Naive thymus-derived CD4-positive, alpha-beta T cell (primary cell): ENCODE results near the gene ALPK1. TPM values are rescaled to one million over a fixed set of nuclear protein-coding genes. Genes with fewer than 3 reads are reported as not detected.
A peak's percentile ranks its signal among the peaks of the same experiment; 100 is the strongest.

ENCODE experiments used
- ATAC-seq: fragments of 150-1000 bp; cut with Tn5 transposase; 2 replicates; pipeline ENCODE4 v1.10.0; 2021; ENCODE audit warnings: mild to moderate bottlenecking, moderate library complexity
- CTCF ChIA-PET: fragments of 350-600 bp; sonication (Branson Sonifier 250); formaldehyde crosslinking; loops from one replicate; lab custom pipeline; 2021; ENCODE audit warnings: antibody characterized with exemption; lab: Charles Lee
- POLR2A ChIA-PET: fragments of 350-600 bp; sonication (Branson Sonifier 250); formaldehyde crosslinking; loops from one replicate; lab custom pipeline; 2021; ENCODE audit warnings: antibody characterized with exemption, inconsistent platforms; lab: Charles Lee
- DNase-seq, 9 donors: peaks; one replicate each; pipeline versions ENCODE4 v3.0.0 to v3.0.0-alpha.2; 2020 to 2022; ENCODE audit warnings: mixed read lengths in 1 of 9
- H3K27ac ChIP-seq: one replicate; pipeline ENCODE4 v1.7.0; 2013; ENCODE audit warnings: mild to moderate bottlenecking, low read depth, low read length, moderate library complexity
- H3K27me3 ChIP-seq, 2 donors: one replicate each; pipeline ENCODE4 v1.7.0; 2013; ENCODE audit warnings: low read length in 2 of 2, mild to moderate bottlenecking in 2 of 2, moderate library complexity in 2 of 2; ENCODE audit not compliant: control insufficient read depth in 2 of 2, insufficient read depth in 2 of 2
- H3K36me3 ChIP-seq, 3 experiments: 1 replicate in 2 of 3; 2 replicates in 1 of 3; pipeline ENCODE4 v1.7.0; 2013; ENCODE audit warnings: low read length in 3 of 3, mild to moderate bottlenecking in 3 of 3, moderate library complexity in 1 of 3; ENCODE audit not compliant: insufficient read depth in 3 of 3, control insufficient read depth in 2 of 3
- H3K4me1 ChIP-seq, 2 donors: one replicate each; pipeline ENCODE4 v1.7.0; 2013; ENCODE audit warnings: low read length in 2 of 2, mild to moderate bottlenecking in 2 of 2, moderate library complexity in 1 of 2; ENCODE audit not compliant: control insufficient read depth in 2 of 2, insufficient read depth in 2 of 2
- H3K4me3 ChIP-seq: 2 replicates; pipeline ENCODE4 v1.7.0; 2013; ENCODE audit warnings: mild to moderate bottlenecking, low read length
- H3K9me3 ChIP-seq, 3 experiments: 1 replicate in 2 of 3; 2 replicates in 1 of 3; pipeline ENCODE4 v1.7.0; 2013; ENCODE audit warnings: low read length in 3 of 3; ENCODE audit not compliant: control insufficient read depth in 2 of 3
- H3K27ac Mint-ChIP-seq, 9 donors: one replicate each; pipeline ENCODE4 v1.8.0; 2020 to 2022; ENCODE audit warnings: mixed read lengths in 9 of 9, mild to moderate bottlenecking in 8 of 9, moderate library complexity in 5 of 9, inconsistent platforms in 2 of 9
- H3K27me3 Mint-ChIP-seq, 5 donors: one replicate each; pipeline ENCODE4 v1.8.0; 2021 to 2022; ENCODE audit warnings: mixed read lengths in 5 of 5, mild to moderate bottlenecking in 1 of 5
- H3K36me3 Mint-ChIP-seq, 5 donors: one replicate each; pipeline ENCODE4 v1.8.0; 2020 to 2022; ENCODE audit warnings: mixed read lengths in 5 of 5, mild to moderate bottlenecking in 3 of 5, inconsistent platforms in 1 of 5
- H3K4me1 Mint-ChIP-seq, 7 donors: one replicate each; pipeline ENCODE4 v1.8.0; 2020 to 2022; ENCODE audit warnings: mixed read lengths in 7 of 7, mild to moderate bottlenecking in 3 of 7, inconsistent platforms in 1 of 7
- H3K4me3 Mint-ChIP-seq, 10 donors: one replicate each; pipeline ENCODE4 v1.8.0; 2020 to 2022; ENCODE audit warnings: mild to moderate bottlenecking in 10 of 10, mixed read lengths in 10 of 10, moderate library complexity in 6 of 10, inconsistent platforms in 2 of 10
- H3K9me3 Mint-ChIP-seq, 11 donors: one replicate each; pipeline ENCODE4 v1.8.0; 2020 to 2022; ENCODE audit warnings: mixed read lengths in 11 of 11, mild to moderate bottlenecking in 4 of 11, inconsistent platforms in 1 of 11, moderate library complexity in 1 of 11
- intact Hi-C, 2 donors: fragments of 100-400 bp; cut with micrococcal nuclease; formaldehyde crosslinking; loops; one replicate each; pipeline ENCODE4 v1.15.1; 2023
- polyA plus RNA-seq, 2 donors: library from polyadenylated mRNA; unstranded; fragments of 300-500 nt; fragmentation: Illumina TruSeq; gene quantifications; one replicate each; pipeline ENCODE4 v1.2.3, GENCODE V29; 2021
- total RNA-seq, 6 experiments: library from RNA in 5 of 6; stranded (reverse) in 5 of 6; gene quantifications; 1 replicate in 5 of 6; 2 replicates in 1 of 6; pipeline ENCODE4 v1.2.3 and lab custom pipeline; 2021 to 2026

The ALPK1 gene
- total RNA-seq (10 to 100 TPM; 15.5 to 35.0 (median 19.8) TPM), polyA plus RNA-seq (1 to 10 TPM; 5.0 to 5.7 TPM), total RNA-seq (lab: John Stamatoyannopoulos, UW) (27.2 reads per million, percentile 57 among the genes with 10 or more reads in this experiment)

DNA sequence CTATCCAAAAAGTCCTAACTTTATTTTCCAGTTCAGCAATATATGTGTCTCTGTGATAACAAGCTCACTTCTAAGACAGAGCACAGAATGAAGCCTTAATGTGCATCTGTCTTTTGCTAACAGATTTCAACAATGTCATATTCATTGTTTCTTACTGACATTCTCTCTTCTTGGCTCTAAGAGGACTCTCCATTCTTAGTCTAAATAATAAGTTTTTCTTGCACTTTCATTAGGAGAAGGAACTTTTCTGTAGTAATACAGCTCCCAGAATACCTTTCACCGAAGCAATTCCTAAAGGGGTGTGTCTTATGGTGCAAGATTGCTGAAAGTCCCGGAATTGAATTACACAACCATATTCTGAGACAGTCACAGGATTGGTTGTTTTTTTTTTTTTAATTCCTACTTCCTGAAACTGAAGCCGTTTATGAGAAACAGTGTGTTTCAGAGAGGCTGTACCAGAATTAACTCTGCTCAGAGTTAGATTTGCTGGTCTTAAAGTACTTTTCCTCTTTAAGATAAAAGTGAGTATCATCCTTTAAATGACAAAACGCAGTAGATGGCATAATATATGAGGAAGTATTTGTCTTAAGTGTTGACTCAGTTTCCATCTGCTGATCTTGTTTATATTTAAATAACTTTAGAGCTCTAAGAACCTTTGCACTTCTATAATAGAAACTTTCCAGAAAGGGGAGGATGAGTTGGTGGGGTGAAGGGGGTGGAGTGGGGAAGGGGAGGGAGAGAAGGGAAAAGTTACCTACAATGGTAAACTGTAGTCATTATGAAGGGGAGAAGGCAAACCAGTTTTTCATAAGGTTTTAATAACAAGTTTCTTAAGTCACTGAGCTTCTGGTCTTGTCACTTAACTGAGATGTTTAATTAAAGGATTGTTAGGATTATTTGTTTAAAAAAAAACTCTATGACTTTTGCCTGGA is at the start of gene ALPK1:
ALPK1 (plus strand) TSS at position 421 of the 932 bp plus-strand sequence.
- Histone ChIP-seq H3K27ac (peak within 1 kb of the TSS; percentile 62), H3K4me3 (peak within 1 kb of the TSS; percentile 22), H3K27me3 (no peaks in the 10 kb centered on the region), H3K4me1 (peaks cover 4 to 35% of the 10 kb centered on the region in 2 donors), H3K36me3 (no peaks in the 10 kb centered on the region), H3K9me3 (no peaks in the 10 kb centered on the region)
- POLR2A ChIA-PET, result interaction anchor here (7.6 kb wide), 1 partner anchor 11 kb away, joined by 65 read pairs; the partner anchor contains the start of gene TIFA
- Mint-ChIP-seq H3K27ac (peak within 1 kb of the TSS; percentile 75 to 97 (median 91)), H3K4me1 (peaks cover 12 to 34% (median 30%) of the 10 kb centered on the region in 7 donors), H3K36me3 (peaks cover 0 to 9% (median 0%) of the 10 kb centered on the region in 5 donors), H3K4me3 (peak within 1 kb of the TSS; percentile 75 to 91 (median 88)), H3K27me3 (no peaks in the 10 kb centered on the region), H3K9me3 (peaks cover 0 to 2% (median 0%) of the 10 kb centered on the region in 11 donors)
- DNase-seq (peak in 6 of 9 donors; percentile 26 to 58 (median 40)), ATAC-seq (peak; percentile 92)
- CTCF ChIA-PET, result interaction anchor here (0.8 to 1.5 kb wide), 3 partner anchors 11 to 69 kb away, joined by 3 read pairs; partner anchors contain the start of gene TIFA
- intact Hi-C loops, result loop anchor here (1.0 kb wide), 3 partner anchors 9 to 340 kb away; partner anchors contain the start of gene LARP7 (in 1 of the 2)

DNA sequence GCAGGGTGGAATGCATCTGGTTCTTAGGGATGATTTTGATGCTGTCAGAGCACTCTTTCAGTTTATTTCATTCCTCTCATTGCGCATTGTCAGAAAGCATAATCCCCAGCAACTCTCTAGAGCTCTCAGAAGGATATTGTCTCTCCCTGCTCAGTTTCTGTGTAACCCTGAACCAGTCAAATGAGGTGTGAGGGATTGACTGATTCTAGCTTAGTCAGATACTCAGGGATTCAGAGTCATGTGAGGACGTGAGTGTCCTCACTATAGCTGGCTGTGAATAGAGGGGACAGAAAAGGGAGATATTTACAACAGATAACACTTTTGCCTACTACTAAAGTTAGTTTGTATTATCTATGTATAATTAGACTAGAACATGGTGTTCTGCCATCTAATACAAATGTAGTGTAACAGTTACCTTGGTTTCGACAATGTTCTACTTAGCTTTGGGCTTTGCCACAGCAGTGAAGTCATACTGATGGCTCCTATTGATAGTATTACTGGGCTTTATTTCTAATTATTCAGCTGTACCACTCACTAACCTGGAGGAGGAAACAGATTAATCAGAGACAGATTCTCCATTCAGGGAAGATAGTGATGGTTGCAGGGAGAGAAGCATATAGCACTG is 46.0 kb upstream of the ALPK1 start:
- POLR2A ChIA-PET, result no interaction called here

GRCh38 chr4:112252234-112252633 is 44.9 kb upstream of the ALPK1 start:
- DNase-seq, result no peak
- Histone ChIP-seq H3K4me3 (no peak overlapping the region), H3K9me3 (no peaks in the 10 kb centered on the region), H3K4me1 (no peaks in the 10 kb centered on the region), H3K27me3 (no peaks in the 10 kb centered on the region), H3K27ac (no peak overlapping the region), H3K36me3 (no peaks in the 10 kb centered on the region)
- intact Hi-C loops, result no loop called here
- CTCF ChIA-PET, result no interaction called here
- peaks cover 0 to 16% (median 0%) of the 10 kb centered on the region in 5 donors for H3K36me3 Mint-ChIP-seq
- POLR2A ChIA-PET, result no interaction called here
- no peak for ATAC-seq
- peaks cover 0 to 8% (median 0%) of the 10 kb centered on the region in 7 donors for H3K4me1 Mint-ChIP-seq
- no peaks in the 10 kb centered on the region for H3K27me3 Mint-ChIP-seq
- no peak overlapping the region for H3K4me3 Mint-ChIP-seq
- H3K27ac Mint-ChIP-seq, result no peak overlapping the region
- H3K9me3 Mint-ChIP-seq, result no peaks in the 10 kb centered on the region

More for the DNA sequence above, 46.0 kb upstream of the ALPK1 start:
- Histone ChIP-seq H3K27ac (no peak overlapping the region), H3K4me1 (no peaks in the 10 kb centered on the region), H3K9me3 (no peaks in the 10 kb centered on the region), H3K4me3 (no peak overlapping the region), H3K27me3 (no peaks in the 10 kb centered on the region), H3K36me3 (no peaks in the 10 kb centered on the region)
- peaks cover 0 to 8% (median 2%) of the 10 kb centered on the region in 7 donors for H3K4me1 Mint-ChIP-seq
- H3K4me3 Mint-ChIP-seq, result no peak overlapping the region
- DNase-seq, result no peak
- no peak for ATAC-seq
- peaks cover 0 to 9% (median 0%) of the 10 kb centered on the region in 5 donors for H3K36me3 Mint-ChIP-seq
- no peaks in the 10 kb centered on the region for H3K27me3 Mint-ChIP-seq
- no peaks in the 10 kb centered on the region for H3K9me3 Mint-ChIP-seq
- CTCF ChIA-PET, result no interaction called here
- H3K27ac Mint-ChIP-seq, result no peak overlapping the region
- intact Hi-C loops, result no loop called here

DNA sequence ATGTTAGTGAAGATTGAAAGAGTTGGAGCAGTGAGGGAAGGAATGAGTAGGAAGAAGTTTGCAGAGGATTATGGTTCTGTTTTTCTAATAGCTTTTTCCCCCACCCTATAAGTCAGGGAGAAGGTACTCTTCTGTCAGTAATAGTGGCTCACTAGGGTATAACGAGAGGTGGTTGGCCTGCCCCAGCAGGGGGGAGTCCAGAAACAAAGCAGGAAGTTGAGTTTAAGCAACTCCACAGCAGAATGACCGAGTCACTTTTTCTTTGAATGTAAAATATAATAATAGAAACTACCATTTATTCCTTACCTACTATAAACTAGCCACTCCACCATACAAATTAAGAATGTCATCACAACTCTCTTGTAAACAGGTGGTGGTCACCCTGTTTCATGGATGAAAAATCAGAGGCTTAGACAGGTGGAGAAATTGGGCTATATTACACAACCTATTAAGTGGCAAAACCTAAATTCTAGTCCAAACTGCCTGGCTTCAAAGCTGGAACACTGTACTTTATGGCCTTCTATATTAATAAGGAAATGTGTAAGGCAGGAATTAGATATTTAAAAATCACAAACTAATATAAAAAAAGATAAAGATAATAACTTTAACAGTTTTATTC is 43.7 kb upstream of the ALPK1 start:
- no peaks in the 10 kb centered on the region for H3K27me3 ChIP-seq
- DNase-seq (no peak), ATAC-seq (no peak)
- no peaks in the 10 kb centered on the region for H3K9me3 ChIP-seq
- H3K36me3 ChIP-seq, result no peaks in the 10 kb centered on the region
- Mint-ChIP-seq H3K27me3 (no peaks in the 10 kb centered on the region), H3K36me3 (peaks cover 0 to 16% (median 0%) of the 10 kb centered on the region in 5 donors), H3K4me1 (peaks cover 0 to 8% (median 0%) of the 10 kb centered on the region in 7 donors), H3K4me3 (no peak overlapping the region), H3K27ac (no peak overlapping the region), H3K9me3 (no peaks in the 10 kb centered on the region)
- no peaks in the 10 kb centered on the region for H3K4me1 ChIP-seq
- CTCF ChIA-PET, result no interaction called here
- POLR2A ChIA-PET, result no interaction called here
- intact Hi-C loops, result no loop called here
- H3K27ac ChIP-seq, result no peak overlapping the region
- no peak overlapping the region for H3K4me3 ChIP-seq

GRCh38 chr4:112257098-112257497 is 40.1 kb upstream of the ALPK1 start:
- Histone ChIP-seq H3K27me3 (no peaks in the 10 kb centered on the region), H3K4me3 (no peak overlapping the region), H3K27ac (no peak overlapping the region), H3K36me3 (no peaks in the 10 kb centered on the region), H3K9me3 (no peaks in the 10 kb centered on the region), H3K4me1 (no peaks in the 10 kb centered on the region)
- DNase-seq, result no peak
- ATAC-seq, result no peak
- H3K36me3 Mint-ChIP-seq, result peaks cover 0 to 16% (median 0%) of the 10 kb centered on the region in 5 donors
- no peak overlapping the region for H3K27ac Mint-ChIP-seq
- H3K4me3 Mint-ChIP-seq, result no peak overlapping the region
- H3K4me1 Mint-ChIP-seq, result no peaks in the 10 kb centered on the region
- no peaks in the 10 kb centered on the region for H3K27me3 Mint-ChIP-seq
- intact Hi-C loops, result loop anchor here in 1 of 2 donors (2.0 kb wide), 1 partner anchor 24 kb away; no protein-coding TSS in a partner anchor
- CTCF ChIA-PET, result interaction anchor here (1.0 kb wide), 1 partner anchor 23 kb away, joined by 4 read pairs; no protein-coding TSS in a partner anchor
- POLR2A ChIA-PET, result interaction anchor here (0.6 to 0.8 kb wide), 2 partner anchors 17 to 29 kb away, joined by 4 read pairs; partner anchors contain the start of gene TIFA
- H3K9me3 Mint-ChIP-seq, result no peaks in the 10 kb centered on the region

DNA sequence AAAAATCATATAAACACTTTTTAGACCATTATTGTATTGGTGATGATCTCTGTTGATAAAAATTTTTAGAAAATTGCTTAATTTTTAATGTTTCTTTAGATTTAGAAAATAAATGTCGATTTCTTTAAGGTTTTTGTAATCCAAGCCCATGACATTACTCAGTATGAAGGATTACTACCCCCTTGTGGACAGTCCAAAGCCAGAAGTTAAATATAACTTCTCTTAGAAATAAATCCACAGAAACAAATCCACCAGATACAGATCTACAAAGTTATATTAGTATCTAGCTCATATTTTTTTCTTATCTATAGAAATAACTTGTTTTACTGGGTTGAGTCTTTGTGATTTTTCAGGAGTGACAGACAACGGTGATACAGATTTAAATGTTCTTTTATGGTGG is 30.3 kb upstream of the ALPK1 start:
- peak in 2 of 9 donors; percentile 11 to 24 for DNase-seq
- peak; percentile 45 for ATAC-seq
- no peaks in the 10 kb centered on the region for H3K4me1 ChIP-seq
- Mint-ChIP-seq H3K4me1 (peaks cover 0 to 17% (median 0%) of the 10 kb centered on the region in 7 donors), H3K27me3 (no peaks in the 10 kb centered on the region), H3K4me3 (no peak overlapping the region), H3K27ac (peak overlapping the region in 1 of 9 donors; percentile 22), H3K9me3 (peaks cover 0 to 3% (median 0%) of the 10 kb centered on the region in 11 donors), H3K36me3 (peaks cover 0 to 17% (median 4%) of the 10 kb centered on the region in 5 donors)
- no peak overlapping the region for H3K4me3 ChIP-seq
- CTCF ChIA-PET, result interaction anchor here (0.7 to 1.1 kb wide), 2 partner anchors 35 to 167 kb away, joined by 3 to 6 read pairs; no protein-coding TSS in a partner anchor
- peaks cover 0 to 5% (median 4%) of the 10 kb centered on the region in 3 experiments for H3K36me3 ChIP-seq
- POLR2A ChIA-PET, result interaction anchor here (1.5 kb wide), 1 partner anchor 17 kb away, joined by 4 read pairs; no protein-coding TSS in a partner anchor
- no peak overlapping the region for H3K27ac ChIP-seq
- intact Hi-C loops, result loop anchor here (1.0 to 2.0 kb wide), 4 partner anchors 18 to 168 kb away; partner anchors contain the start of gene TIFA (in 1 of the 2)
- H3K9me3 ChIP-seq, result no peaks in the 10 kb centered on the region
- H3K27me3 ChIP-seq, result no peaks in the 10 kb centered on the region
